ENCODE data around the gene CTDNEP1.

DNA sequence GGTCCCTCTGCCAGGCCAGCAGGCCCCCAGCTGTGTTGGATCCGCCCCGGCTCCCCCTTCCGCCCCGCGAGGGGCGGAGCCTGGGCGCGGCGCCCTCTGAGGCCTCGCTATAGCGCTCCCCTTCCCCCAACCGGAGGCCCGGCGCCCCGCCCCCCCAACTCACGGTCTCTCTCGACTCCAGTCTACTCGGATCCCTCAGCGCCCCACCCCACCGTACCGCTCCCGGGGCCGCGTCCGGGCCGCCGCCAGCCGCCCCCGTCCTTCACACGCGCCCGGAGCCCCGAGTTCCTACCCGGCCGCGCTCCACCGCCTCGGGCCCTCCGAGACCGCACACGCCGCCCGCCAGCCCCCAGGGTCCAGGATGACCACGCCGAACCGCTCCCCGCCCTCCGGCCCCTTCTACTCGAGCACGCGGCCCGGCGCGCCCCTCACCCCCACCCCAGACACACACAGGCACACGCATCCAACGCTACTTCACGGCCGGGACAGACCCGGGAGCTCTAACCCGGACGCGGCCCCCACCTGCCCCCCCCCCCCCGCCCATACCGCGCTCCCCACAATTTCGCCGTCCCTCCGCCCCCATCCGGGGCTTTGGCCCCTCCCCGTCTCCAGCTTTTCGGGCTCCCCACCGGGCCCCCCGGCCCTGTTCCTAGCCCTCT is 13.6 kb downstream of the CTDNEP1 start:
- TF ChIP-seq, protein P1, sequence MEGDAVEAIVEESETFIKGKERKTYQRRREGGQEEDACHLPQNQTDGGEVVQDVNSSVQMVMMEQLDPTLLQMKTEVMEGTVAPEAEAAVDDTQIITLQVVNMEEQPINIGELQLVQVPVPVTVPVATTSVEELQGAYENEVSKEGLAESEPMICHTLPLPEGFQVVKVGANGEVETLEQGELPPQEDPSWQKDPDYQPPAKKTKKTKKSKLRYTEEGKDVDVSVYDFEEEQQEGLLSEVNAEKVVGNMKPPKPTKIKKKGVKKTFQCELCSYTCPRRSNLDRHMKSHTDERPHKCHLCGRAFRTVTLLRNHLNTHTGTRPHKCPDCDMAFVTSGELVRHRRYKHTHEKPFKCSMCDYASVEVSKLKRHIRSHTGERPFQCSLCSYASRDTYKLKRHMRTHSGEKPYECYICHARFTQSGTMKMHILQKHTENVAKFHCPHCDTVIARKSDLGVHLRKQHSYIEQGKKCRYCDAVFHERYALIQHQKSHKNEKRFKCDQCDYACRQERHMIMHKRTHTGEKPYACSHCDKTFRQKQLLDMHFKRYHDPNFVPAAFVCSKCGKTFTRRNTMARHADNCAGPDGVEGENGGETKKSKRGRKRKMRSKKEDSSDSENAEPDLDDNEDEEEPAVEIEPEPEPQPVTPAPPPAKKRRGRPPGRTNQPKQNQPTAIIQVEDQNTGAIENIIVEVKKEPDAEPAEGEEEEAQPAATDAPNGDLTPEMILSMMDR (IDR thresholded peaks at IDR 0.05), result no peak
- TF ChIP-seq TCF7L2 (IDR thresholded peaks at IDR 0.05; ENCODE audit: low read depth, low read length) (no peak), POLR2AphosphoS5 (IDR thresholded peaks at IDR 0.05; ENCODE audit: low read depth, low read length) (peak; percentile 61; the same call in 1 of the 2 replicates)
- TF ChIP-seq, protein P2, sequence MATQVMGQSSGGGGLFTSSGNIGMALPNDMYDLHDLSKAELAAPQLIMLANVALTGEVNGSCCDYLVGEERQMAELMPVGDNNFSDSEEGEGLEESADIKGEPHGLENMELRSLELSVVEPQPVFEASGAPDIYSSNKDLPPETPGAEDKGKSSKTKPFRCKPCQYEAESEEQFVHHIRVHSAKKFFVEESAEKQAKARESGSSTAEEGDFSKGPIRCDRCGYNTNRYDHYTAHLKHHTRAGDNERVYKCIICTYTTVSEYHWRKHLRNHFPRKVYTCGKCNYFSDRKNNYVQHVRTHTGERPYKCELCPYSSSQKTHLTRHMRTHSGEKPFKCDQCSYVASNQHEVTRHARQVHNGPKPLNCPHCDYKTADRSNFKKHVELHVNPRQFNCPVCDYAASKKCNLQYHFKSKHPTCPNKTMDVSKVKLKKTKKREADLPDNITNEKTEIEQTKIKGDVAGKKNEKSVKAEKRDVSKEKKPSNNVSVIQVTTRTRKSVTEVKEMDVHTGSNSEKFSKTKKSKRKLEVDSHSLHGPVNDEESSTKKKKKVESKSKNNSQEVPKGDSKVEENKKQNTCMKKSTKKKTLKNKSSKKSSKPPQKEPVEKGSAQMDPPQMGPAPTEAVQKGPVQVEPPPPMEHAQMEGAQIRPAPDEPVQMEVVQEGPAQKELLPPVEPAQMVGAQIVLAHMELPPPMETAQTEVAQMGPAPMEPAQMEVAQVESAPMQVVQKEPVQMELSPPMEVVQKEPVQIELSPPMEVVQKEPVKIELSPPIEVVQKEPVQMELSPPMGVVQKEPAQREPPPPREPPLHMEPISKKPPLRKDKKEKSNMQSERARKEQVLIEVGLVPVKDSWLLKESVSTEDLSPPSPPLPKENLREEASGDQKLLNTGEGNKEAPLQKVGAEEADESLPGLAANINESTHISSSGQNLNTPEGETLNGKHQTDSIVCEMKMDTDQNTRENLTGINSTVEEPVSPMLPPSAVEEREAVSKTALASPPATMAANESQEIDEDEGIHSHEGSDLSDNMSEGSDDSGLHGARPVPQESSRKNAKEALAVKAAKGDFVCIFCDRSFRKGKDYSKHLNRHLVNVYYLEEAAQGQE (IDR thresholded peaks at IDR 0.05; ENCODE audit: insufficient read depth in 1 of 2, low read depth in 2 of 2, low read length in 1 of 2), result no peak
